Heart left ventricle (tissue), 16 donors: Measurements from ENCODE around the gene FAM163A. TPM values are rescaled to one million over a fixed set of nuclear protein-coding genes. Genes with fewer than 3 reads are reported as not detected.

ENCODE experiments used
- ATAC-seq, 4 donors: fragments of 200-7000 bp; cut with Tn5 transposase; one replicate each; pipeline ENCODE4 v1.9.1; 2020 to 2022; ENCODE audit warnings: moderate library complexity in 4 of 4, mild to moderate bottlenecking in 3 of 4, moderate number of reproducible peaks in 1 of 4
- DNase-seq, 5 donors: peaks; one replicate each; pipeline ENCODE4 v3.0.0-alpha.2; 2020
- H3K27ac ChIP-seq, 12 donors: fragments of 200-600 bp; sonication (generic) in 4 of 12; one replicate each; pipeline versions ENCODE4 v1.5.0 to v1.8.0; 2016 to 2022; ENCODE audit warnings: mild to moderate bottlenecking in 2 of 12
- H3K27me3 ChIP-seq, 9 donors: fragments of 200-600 bp; sonication (generic) in 2 of 9; one replicate each; pipeline versions ENCODE4 v1.5.1 to v1.8.0; 2016 to 2022; ENCODE audit warnings: mild to moderate bottlenecking in 3 of 9
- H3K36me3 ChIP-seq, 9 donors: fragments of 200-600 bp; sonication (generic) in 2 of 9; one replicate each; pipeline versions ENCODE4 v1.5.0 to v1.8.0; 2018 to 2022; ENCODE audit warnings: mild to moderate bottlenecking in 2 of 9
- H3K4me1 ChIP-seq, 12 donors: fragments of 200-600 bp; sonication (generic) in 4 of 12; one replicate each; pipeline versions ENCODE4 v1.5.0 to v1.8.0; 2016 to 2022; ENCODE audit warnings: mild to moderate bottlenecking in 3 of 12
- H3K4me3 ChIP-seq, 12 donors: fragments of 200-600 bp; sonication (generic) in 4 of 12; one replicate each; pipeline versions ENCODE4 v1.5.0 to v1.8.0; 2017 to 2022; ENCODE audit warnings: mild to moderate bottlenecking in 9 of 12, moderate library complexity in 4 of 12
- H3K9me3 ChIP-seq, 12 donors: fragments of 200-600 bp; sonication (generic) in 4 of 12; one replicate each; pipeline versions ENCODE4 v1.5.0 to v1.8.0; 2016 to 2022; ENCODE audit warnings: mild to moderate bottlenecking in 1 of 12
- CTCF ChIP-seq, 12 donors: fragments of 200-600 bp; sonication (generic) in 4 of 12; IDR thresholded peaks; one replicate each; pipeline versions ENCODE4 v1.5.0 to v1.8.0; 2018 to 2022; ENCODE audit warnings: antibody characterized with exemption in 12 of 12, mild to moderate bottlenecking in 5 of 12
- POLR2A ChIP-seq, 2 donors: fragments of 450-650 bp; IDR thresholded peaks; one replicate each; pipeline ENCODE4 v1.6.1; 2017; ENCODE audit warnings: antibody characterized with exemption in 2 of 2, mild to moderate bottlenecking in 2 of 2, moderate library complexity in 2 of 2
- WGBS, 4 donors: extraction: QIAGEN DNeasy Blood & Tissue Kit in 2 of 4; methylation state at CpG; one replicate each; pipeline versions ENCODE4 v1.1.5 to v1.1.7; 2013 to 2018; 5-methylcytosine and 5-hydroxymethylcytosine counted together
- intact Hi-C, 10 donors: fragments of 100-400 bp; cut with DNase I; formaldehyde crosslinking; loops; one replicate each; pipeline versions ENCODE4 v1.11.1 to v1.14.2; 2022
- polyA plus RNA-seq, 2 donors: library from polyadenylated mRNA; stranded (reverse); fragments of 200-250 nt; gene quantifications; one replicate each; pipeline ENCODE4 v1.2.3, GENCODE V29; 2013
- total RNA-seq, 9 donors: library from RNA; depleted of rRNA in 2 of 9; stranded (reverse); fragments of >200 nt in 2 of 9; fragmentation: NEBNext Ultra II Directional in 3 of 9; extraction: Animal tissue kit (Norgen Biotek cat#: 25700) in 3 of 9; gene quantifications; one replicate each; pipeline versions ENCODE4 v1.1.0 to v1.2.4, GENCODE V29; 2016 to 2023
- donor health status: ischemic (EF 13 %, LVEDD 7.1; RV severe dilation, severe dysfunction).
- donor health status: healthy with polysubstance abuse.
- donor health status: DM: no; HTN: yes; CAD: no.
- donor health status: DM: no; HTN: no; CAD: no.
- donor health status: ischemic (EF 25% LVEDD 6.9; RV normal size, moderate dysfunction).
- donor health status: ischemic (EF 25% LVEDD 5.7; RV mildly dilated, moderate dysfunction).
- donor health status: healthy.
- donor health status: DM: yes; HTN: yes; CAD: no.
- donor health status: ischemic (EF 35%, LVEDD 5.7; RV mildly dilated, moderate dysfunction).
- donor health status: nonischemic (EF 11% LVEDD 7.7; RV severe dilation, severe dysfunction).
- donor health status: DM: yes; HTN: yes; CAD: no.
- donor health status: PGD.
- donor health status: ischemic (EF 29% LVEDD 5.4; RV normal size, mild dysfunction).
- donor health status: nonischemic (EF 23%, LVEDD 6.1; RV moderate dilation, normal function).

Gene FAM163A
- total and polyA plus RNA-seq, 11 donors, result 0.04 to 0.28 (median 0.16) TPM; not detected in 1

GRCh38 chr1:179823693-179824092 is 80.6 kb downstream of the FAM163A start:
- H3K4me1 ChIP-seq, result peaks cover 0 to 20% (median 8%) of the 10 kb centered on the region in 12 donors
- intact Hi-C loops, result no loop called here
- no peaks in the 10 kb centered on the region for H3K27me3 ChIP-seq
- WGBS, 4 donors, result 89 to 99% (median 96%) methylated on average over 4 of the region's 4 CpGs
- no peak for ATAC-seq
- DNase-seq, result peak in 1 of 5 donors; percentile 2
- H3K27ac ChIP-seq, result no peak overlapping the region
- H3K9me3 ChIP-seq, result no peaks in the 10 kb centered on the region
- no peak overlapping the region for H3K4me3 ChIP-seq
- TF ChIP-seq CTCF (IDR thresholded peaks at IDR 0.05), result no peak
- TF ChIP-seq POLR2A (IDR thresholded peaks at IDR 0.05), result no peak
- H3K36me3 ChIP-seq, result no peaks in the 10 kb centered on the region

DNA sequence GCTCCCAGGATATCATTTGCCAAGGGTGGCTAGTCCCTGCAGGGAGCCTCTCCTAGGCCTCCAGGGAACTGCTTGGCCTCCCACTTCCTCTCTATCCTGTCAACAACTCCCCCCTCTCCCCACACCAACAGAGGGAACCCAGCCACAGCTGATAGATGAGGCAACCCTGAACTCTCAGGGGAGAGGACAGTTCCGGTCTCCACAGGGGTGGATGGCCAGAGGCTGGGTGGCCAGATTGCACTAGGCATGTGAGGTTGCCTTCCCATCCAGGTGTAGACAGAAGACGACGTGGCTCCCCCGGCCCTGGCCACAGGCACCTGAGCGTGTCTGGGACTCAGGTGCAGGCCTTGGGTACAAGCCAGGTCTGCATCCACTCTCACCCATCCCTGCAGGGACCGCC is 81.2 kb downstream of the FAM163A start:
- H3K27ac ChIP-seq, result peak overlapping the region in 1 of 12 donors; percentile 8
- DNase-seq (peak in 1 of 5 donors; percentile 43), ATAC-seq (peak in 1 of 4 donors; percentile 46)

DNA sequence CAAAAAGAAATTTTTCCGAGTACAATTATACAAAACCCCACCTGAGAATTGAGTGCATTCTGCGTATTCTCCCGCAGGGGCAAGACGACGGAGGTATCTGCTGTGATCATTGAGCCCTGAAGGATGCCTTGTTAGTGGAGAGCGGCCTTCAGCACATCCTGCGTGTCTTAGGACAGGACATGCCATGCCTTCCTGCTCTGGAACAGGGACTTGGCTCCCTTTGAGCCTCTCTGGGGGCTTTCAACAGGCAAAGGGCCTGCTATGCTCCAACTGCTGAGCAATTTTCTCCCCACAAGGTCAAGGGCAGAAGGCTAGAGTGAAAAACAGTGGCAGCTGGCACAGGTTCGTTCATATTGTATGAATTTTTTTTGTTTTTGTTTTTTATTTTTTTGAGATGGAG is 82.1 kb downstream of the FAM163A start:
- Histone ChIP-seq H3K9me3 (no peaks in the 10 kb centered on the region), H3K4me1 (peaks cover 0 to 19% (median 8%) of the 10 kb centered on the region in 12 donors), H3K27ac (peak overlapping the region in 4 of 12 donors; percentile 9 to 32 (median 14)), H3K4me3 (no peak overlapping the region), H3K36me3 (no peaks in the 10 kb centered on the region), H3K27me3 (no peaks in the 10 kb centered on the region)
- intact Hi-C loops, result no loop called here
- WGBS, 4 donors, result 49 to 67% (median 60%) methylated on average over 8 of the region's 8 CpGs
- peak in 1 of 5 donors; percentile 39 for DNase-seq
- TF ChIP-seq POLR2A (IDR thresholded peaks at IDR 0.05), result no peak
- TF ChIP-seq CTCF (IDR thresholded peaks at IDR 0.05), result no peak
- peak in 3 of 4 donors; percentile 54 to 66 (median 61) for ATAC-seq

More for the DNA sequence above, 81.2 kb downstream of the FAM163A start:
- Histone ChIP-seq H3K9me3 (no peaks in the 10 kb centered on the region), H3K36me3 (no peaks in the 10 kb centered on the region), H3K4me3 (no peak overlapping the region), H3K4me1 (peaks cover 0 to 19% (median 8%) of the 10 kb centered on the region in 12 donors), H3K27me3 (no peaks in the 10 kb centered on the region)
- TF ChIP-seq POLR2A (IDR thresholded peaks at IDR 0.05), result no peak
- TF ChIP-seq CTCF (IDR thresholded peaks at IDR 0.05), result no peak
- 85 to 95% (median 91%) methylated on average over 2 to 6 of the region's 6 CpGs for WGBS, 4 donors
- intact Hi-C loops, result no loop called here

GRCh38 chr1:179825798-179826460 is 82.8 kb downstream of the FAM163A start:
- Histone ChIP-seq H3K36me3 (no peaks in the 10 kb centered on the region), H3K4me1 (peaks cover 0 to 19% (median 8%) of the 10 kb centered on the region in 12 donors), H3K4me3 (no peak overlapping the region), H3K9me3 (no peaks in the 10 kb centered on the region), H3K27ac (peak overlapping the region in 3 of 12 donors; percentile 14 to 32 (median 15)), H3K27me3 (no peaks in the 10 kb centered on the region)
- ATAC-seq (peak in 2 of 4 donors; percentile 20 to 40), DNase-seq (no peak)
- TF ChIP-seq POLR2A (IDR thresholded peaks at IDR 0.05) (no peak), CTCF (IDR thresholded peaks at IDR 0.05) (no peak)
- intact Hi-C loops, result no loop called here
- WGBS, 4 donors, result 84 to 92% (median 85%) methylated on average over 13 of the region's 13 CpGs
